Tibial nerve (tissue), 4 donors: ENCODE data around the gene SLC16A8.

Experiments
- CTCF ChIP-seq, 5 experiments: fragments of 200-600 bp in 3 of 5; fragments of 450-650 bp in 2 of 5; sonication (generic) in 3 of 5; IDR thresholded peaks; one replicate each; pipeline ENCODE4 v1.5.1; 2016 to 2019; ENCODE audit warnings: antibody characterized with exemption in 5 of 5, mild to moderate bottlenecking in 3 of 5, moderate library complexity in 2 of 5
- EP300 ChIP-seq, 2 donors: sonication (generic); formaldehyde crosslinking; IDR thresholded peaks; one replicate each; pipeline ENCODE4 v1.6.1; 2017; ENCODE audit warnings: antibody characterized with exemption in 2 of 2, mild to moderate bottlenecking in 1 of 2
- POLR2A ChIP-seq, 2 donors: fragments of 450-650 bp; IDR thresholded peaks; one replicate each; pipeline ENCODE4 v1.6.1; 2017; ENCODE audit warnings: antibody characterized with exemption in 2 of 2, mild to moderate bottlenecking in 2 of 2, moderate library complexity in 2 of 2

- TF ChIP-seq CTCF (IDR thresholded peaks at IDR 0.05) (no peak), EP300 (IDR thresholded peaks at IDR 0.05) (no peak), POLR2A (IDR thresholded peaks at IDR 0.05) (no peak)
Observed at GRCh38 chr22:38115423-38116205, 31.6 kb upstream of the SLC16A8 start.
